ENCODE data around the gene HGS.

HGS gene

GRCh38 chr17:81710514-81711308 is 26.9 kb downstream of the HGS start:
- peak; percentile 15 for DNase-seq (ENCODE audit: low read depth)
- no peak for TF ChIP-seq CTCF (IDR thresholded peaks at IDR 0.05; ENCODE audit: insufficient read depth, low read depth, low read length, missing control alignments)
- peak overlapping the region; percentile 34 for H3K4me3 ChIP-seq (ENCODE audit: low read length)

GRCh38 chr17:81711814-81712467 is 28.1 kb downstream of the HGS start, which contains the start of gene SLC25A10:
Gene SLC25A10 (plus strand): TSS chr17:81712284. CDS start chr17:81712427, 143 bp downstream.
- H3K4me3 ChIP-seq (ENCODE audit: low read length) = peak within 1 kb of the TSS; percentile 69
- DNase-seq (ENCODE audit: low read depth) = peak; percentile 88
- TF ChIP-seq CTCF (IDR thresholded peaks at IDR 0.05; ENCODE audit: insufficient read depth, low read depth, low read length, missing control alignments) = no peak

- peak; percentile 25 for TF ChIP-seq CTCF (IDR thresholded peaks at IDR 0.05; ENCODE audit: insufficient read depth, low read depth, low read length, missing control alignments)
- H3K4me3 ChIP-seq (ENCODE audit: low read length) = peak overlapping the region; percentile 69
- DNase-seq (ENCODE audit: low read depth) = peak; percentile 51
Observed at GRCh38 chr17:81712468-81713003, 28.7 kb downstream of the HGS start.

GRCh38 chr17:81713004-81713555 is 29.3 kb downstream of the HGS start:
- peak overlapping the region; percentile 69 for H3K4me3 ChIP-seq (ENCODE audit: low read length)

DNA sequence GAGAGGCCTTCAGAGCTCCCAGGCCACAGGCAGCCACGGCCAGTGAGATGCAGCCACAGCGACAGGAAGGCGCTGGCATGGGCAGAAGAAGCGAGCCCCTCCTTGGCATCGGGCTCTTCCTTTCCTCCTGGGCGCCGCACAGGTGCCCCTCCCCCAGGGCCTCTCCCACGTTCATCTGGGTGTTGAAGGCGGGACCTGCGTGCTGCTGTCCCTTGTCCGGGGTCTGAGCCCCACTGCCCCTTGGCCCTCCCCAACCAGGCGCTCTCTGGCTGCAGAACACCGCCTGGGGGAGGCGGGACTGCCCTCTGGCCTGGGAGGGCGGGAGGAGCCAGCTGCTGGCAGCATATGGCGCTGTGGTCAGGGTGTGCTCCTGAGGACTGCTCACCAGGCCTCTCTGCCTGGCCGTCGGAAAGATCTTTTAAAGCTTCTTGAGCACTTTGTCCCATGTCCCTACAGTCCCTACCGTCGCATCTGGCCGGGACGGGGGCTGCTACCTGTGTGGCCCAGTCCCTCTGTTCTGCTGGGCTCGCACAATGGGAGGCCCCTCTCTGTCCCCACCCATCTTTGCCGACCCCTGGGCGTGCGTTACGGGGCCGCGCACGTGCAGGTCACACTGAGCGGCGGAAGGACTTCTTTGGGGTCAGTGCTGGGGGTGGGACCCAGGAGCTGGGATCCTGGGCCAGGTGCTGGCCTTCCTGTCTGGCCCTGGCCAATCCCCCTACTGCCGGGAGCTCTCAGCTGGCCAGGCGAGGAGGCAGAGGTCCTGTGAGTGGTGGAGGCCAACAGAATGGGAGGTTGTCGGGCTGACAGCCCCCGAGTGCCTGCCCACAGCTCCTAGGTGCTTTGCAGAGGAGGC is 30.0 kb downstream of the HGS start:
- no peak for DNase-seq (ENCODE audit: low read depth)
- TF ChIP-seq CTCF (IDR thresholded peaks at IDR 0.05; ENCODE audit: insufficient read depth, low read depth, low read length, missing control alignments) = no peak
- H3K4me3 ChIP-seq (ENCODE audit: low read length) = peak overlapping the region; percentile 69

More at GRCh38 chr17:81713004-81713555, 29.3 kb downstream of the HGS start:
- DNase-seq (ENCODE audit: low read depth) = peak; percentile 12
- no peak for TF ChIP-seq CTCF (IDR thresholded peaks at IDR 0.05; ENCODE audit: insufficient read depth, low read depth, low read length, missing control alignments)

DNA sequence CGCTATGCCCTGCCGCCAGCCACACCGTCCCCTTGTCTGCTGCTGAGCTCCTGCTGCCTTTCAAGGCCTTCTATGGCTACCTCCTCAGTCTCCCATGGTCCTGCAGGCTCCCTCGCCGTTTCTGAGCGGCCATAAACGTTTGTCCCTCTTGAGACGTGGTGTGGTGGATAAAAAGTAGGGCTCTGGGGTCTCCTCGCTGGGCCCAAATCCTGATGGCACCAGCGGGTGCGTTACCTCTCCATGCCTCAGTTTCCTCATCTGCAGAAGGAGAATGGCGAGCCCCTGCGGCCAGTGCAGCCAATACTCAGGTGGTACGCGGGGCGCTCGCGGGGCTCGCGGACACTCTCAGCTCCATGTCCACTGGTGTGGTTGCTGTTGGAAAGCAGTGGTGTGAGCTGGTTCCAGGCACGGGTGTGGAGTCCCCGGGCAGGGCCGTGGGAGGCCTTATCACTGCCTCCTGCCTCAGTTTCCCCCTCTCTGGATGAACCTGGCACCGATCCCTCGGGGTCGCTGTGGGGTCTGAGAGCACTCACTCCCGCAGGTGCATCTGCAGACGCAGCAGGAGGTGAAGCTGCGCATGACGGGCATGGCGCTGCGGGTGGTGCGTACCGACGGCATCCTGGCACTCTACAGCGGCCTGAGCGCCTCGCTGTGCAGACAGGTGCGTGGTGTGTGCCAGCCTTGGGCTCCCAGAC is 30.7 kb downstream of the HGS start:
- no peak overlapping the region for H3K4me3 ChIP-seq (ENCODE audit: low read length)
- TF ChIP-seq CTCF (IDR thresholded peaks at IDR 0.05; ENCODE audit: insufficient read depth, low read depth, low read length, missing control alignments) = no peak
- no peak for DNase-seq (ENCODE audit: low read depth)
